HG03159 (cell line): ENCODE measurements around the gene CTAGE9.
"Not testable (repeated sequence)": the region's sequence is repeated elsewhere in the genome, so short reads cannot be mapped to it uniquely, and the experiment has no call there.

Source experiments
- ATAC-seq: cut with Tn5 transposase; IDR thresholded peaks from one replicate; pipeline ENCODE4 v1.9.1; 2021; ENCODE audit warnings: mild to moderate bottlenecking, moderate library complexity; ENCODE audit not compliant: unreplicated experiment

The CTAGE9 gene, protein sequence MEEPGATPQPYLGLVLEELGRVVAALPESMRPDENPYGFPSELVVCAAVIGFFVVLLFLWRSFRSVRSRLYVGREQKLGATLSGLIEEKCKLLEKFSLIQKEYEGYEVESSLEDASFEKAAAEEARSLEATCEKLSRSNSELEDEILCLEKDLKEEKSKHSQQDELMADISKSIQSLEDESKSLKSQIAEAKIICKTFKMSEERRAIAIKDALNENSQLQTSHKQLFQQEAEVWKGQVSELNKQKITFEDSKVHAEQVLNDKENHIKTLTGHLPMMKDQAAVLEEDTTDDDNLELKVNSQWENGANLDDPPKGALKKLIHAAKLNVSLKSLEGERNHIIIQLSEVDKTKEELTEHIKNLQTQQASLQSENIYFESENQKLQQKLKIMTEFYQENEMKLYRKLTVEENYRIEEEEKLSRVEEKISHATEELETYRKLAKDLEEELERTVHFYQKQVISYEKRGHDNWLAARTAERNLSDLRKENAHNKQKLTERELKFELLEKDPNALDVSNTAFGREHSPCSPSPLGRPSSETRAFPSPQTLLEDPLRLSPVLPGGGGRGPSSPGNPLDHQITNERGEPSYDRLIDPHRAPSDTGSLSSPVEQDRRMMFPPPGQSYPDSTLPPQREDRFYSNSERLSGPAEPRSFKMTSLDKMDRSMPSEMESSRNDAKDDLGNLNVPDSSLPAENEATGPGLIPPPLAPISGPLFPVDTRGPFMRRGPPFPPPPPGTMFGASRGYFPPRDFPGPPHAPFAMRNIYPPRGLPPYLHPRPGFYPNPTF

DNA sequence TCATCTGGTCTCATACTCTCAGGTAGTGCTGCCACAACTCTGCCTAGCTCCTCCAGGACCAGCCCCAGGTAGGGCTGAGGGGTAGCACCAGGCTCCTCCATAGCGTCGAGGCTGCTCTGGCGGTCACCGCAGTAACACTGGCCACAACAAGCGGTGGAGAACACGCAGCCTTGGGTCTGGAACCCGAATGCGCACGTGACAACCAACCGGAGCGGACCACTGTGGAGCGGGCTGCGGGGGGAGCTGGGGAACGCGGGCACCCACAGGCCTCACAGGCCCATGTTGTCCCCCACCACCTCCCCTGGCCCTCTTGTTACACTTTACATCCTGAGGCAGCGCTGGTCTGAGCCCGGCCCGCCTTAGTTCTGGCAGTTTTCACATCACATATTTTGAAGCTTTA is at the start of gene CTAGE9:
CTAGE9 (minus strand) TSS at position 101 of the 400 bp plus-strand sequence; CDS start at position 101, 0 bp downstream.
- ATAC-seq: not testable (repeated sequence)

DNA sequence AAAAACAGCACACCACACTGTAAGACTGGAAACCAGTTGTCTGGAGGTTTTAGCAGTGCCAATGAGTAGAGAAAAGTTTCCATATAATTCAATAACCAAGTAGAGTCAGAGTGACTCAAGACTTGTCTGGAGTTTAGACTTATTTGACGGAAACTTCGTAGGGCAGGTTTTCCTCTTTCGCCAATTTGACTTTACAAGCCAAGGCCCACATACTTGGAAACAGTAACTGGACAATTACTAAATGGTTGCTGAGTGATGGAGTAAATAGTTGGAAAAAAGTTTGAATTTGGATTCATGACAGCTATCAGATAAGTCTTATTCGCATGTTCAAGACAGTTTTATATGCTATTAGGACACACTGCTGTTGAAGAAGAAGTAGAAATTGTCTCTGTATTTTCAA is 48.1 kb upstream of the CTAGE9 start:
- no peak for ATAC-seq

GRCh38 chr6:131756039-131756438 is 45.2 kb upstream of the CTAGE9 start:
- no peak for ATAC-seq

DNA sequence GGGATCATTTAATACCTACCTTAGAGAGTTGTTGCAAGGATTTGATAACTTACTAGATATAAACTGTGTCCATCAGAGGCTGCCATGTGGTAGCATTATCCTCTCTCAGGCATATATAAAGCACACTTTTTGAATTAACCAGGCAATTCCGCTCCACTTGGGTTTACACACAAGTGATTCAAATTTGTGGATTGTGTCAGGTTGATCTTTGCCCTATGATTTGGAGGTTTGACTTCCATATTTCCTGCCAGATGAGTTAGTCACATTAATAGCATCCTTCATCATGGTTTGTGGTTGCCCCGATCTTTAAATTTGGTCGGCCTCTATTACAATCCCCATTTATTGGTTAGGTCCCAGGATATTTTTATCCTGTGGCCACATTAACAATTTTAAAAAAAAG is 44.8 kb upstream of the CTAGE9 start:
- ATAC-seq: no peak

GRCh38 chr6:131754715-131755567 is 44.1 kb upstream of the CTAGE9 start:
- ATAC-seq: no peak

GRCh38 chr6:131754088-131754487 is 43.3 kb upstream of the CTAGE9 start:
- no peak for ATAC-seq

GRCh38 chr6:131751012-131751715 is 40.3 kb upstream of the CTAGE9 start:
- ATAC-seq: not testable (repeated sequence)

GRCh38 chr6:131749023-131749422 is 38.2 kb upstream of the CTAGE9 start:
- ATAC-seq: no peak

GRCh38 chr6:131747821-131748353 is 37.1 kb upstream of the CTAGE9 start:
- no peak for ATAC-seq

- ATAC-seq: no peak
Measured at GRCh38 chr6:131745476-131745875, 34.7 kb upstream of the CTAGE9 start.

DNA sequence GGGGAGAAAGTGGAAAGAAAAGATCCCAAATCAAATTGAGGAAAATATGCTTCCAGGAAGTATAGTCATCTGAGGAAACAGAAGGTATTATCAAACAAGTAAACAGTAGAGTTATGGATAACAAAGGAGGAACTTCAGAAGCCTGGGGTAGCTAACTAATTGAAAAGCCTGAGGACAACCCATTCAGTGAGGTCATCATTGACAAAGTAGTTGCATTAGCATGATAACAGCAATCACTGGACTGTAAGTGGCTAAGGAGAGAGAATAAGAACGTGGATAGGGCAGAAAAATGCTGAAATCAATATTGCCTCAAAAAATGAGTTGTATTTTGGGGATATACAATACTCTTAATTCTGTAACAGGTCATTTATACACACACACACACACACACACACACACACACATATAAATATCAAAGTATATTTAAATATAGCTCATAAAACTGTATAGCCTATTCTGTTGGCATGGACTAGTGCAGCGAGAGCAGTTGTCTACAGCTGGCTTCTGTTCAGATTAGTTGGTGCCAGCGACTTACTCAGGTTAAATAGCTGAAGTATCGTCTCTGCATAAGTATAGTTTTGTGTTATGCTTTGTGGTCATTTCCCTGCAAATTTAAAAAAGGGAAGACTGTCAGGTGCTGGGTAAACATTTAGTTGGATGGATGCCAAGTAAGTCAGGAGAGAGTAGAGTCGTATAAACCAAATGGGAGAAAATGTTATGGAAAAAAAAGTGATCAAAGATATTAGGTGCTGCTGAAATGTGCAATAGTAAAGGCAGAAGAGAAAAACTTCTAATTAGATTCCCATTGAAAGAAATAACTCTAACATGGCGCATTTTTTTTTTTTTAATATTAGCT is 33.8 kb upstream of the CTAGE9 start:
- ATAC-seq: no peak

DNA sequence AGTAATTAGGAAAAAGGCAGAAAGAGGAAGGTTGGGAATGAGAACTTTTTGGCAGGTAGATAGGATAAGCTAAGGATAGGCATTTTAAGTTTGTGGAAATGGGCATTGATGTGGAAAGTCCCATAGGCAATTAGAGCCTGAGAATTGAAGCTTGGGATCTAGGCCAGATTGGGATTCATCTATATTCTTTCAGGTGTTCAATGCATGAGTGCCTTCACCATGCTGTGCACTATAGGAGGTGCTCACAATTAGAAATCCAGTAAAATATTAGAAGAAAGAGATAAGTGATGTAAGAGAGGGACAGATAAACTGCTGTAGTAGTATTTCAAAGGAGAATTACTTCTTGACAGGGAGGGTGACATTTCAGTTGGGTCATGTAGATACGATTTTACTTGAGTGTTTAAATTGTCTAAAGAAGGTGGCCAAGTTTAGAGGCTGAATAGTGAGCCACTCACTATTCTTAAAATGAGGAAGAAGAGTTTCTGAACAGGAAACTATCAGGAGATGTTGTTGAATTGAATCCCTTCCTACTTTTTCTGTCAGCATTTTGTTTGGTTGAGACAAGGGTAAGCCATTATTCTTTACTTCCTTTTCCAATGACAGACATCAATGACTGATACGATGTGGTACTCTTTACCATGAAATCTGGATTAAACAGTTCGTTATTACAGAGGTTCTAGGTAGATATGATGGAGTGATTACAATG is 31.0 kb upstream of the CTAGE9 start:
- ATAC-seq: no peak

DNA sequence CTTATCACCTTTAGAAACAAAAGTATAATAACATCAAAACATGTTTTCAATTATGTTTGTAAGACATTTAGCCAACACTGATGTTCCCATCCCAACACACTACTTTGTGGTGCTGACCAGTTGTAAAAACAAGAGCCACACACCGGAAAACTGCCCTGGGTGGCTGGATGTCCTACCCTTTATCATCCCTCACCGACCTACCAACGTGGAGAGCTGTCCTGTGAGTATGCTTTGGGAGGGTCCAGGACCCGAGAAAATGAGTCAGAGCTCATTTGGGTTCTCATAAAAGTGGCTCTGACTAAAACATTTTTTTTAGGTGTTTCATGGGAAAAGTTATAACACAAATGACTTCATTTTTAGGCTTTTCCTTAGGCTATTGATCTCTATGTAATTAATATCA is 29.3 kb upstream of the CTAGE9 start:
- ATAC-seq: no peak

- no peak for ATAC-seq
Measured at GRCh38 chr6:131739136-131739535, 28.3 kb upstream of the CTAGE9 start.

- ATAC-seq: no peak
Measured at GRCh38 chr6:131736811-131737210, 26.0 kb upstream of the CTAGE9 start.

DNA sequence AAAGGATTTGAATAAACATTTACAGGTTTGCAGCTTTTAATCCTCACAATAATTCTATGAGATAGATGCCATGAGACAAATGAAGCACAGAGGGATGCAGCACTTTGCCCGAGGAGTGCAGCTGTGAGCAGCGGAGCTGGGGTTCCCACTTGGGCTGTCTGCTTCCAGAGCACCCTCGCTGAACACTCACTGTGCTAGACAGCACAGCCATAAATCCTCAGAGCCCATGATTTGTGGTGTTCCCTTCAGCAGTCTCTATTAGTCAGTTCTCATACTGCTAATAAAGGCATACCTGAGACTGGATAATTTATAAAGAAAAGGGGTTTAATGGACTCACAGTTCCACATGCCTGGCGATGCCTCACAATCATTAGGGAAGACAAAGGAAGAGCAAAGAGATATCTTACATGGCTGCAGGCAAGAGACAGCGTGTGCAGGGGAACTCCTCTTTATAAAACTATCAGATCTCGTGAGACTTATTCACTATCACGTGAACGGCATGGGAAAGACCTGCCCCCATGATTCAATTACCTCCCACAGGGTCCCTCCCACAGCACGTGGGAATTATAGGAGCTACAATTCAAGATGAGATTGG is 25.3 kb upstream of the CTAGE9 start:
- ATAC-seq: no peak

- ATAC-seq: no peak
Measured at GRCh38 chr6:131733376-131734016, 22.7 kb upstream of the CTAGE9 start.

DNA sequence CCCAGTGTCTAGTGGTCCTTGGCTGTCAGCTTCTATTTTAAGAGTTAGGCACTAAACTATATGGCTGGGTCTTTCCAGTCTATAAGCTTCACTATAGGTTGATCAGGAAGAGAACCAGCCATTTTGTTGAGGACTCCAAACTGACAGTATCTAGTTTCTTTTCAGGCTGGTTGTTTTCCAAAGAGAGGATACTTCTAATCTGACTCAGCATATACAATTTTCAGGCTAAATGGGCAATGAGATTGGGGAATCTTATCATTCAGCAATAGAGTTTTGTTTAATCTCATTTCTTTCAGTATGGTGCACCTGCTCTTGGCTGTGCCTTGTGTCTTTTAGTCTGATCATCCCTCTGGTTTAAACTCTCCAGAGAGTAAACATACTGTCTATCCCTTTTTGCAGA is 20.4 kb upstream of the CTAGE9 start:
- ATAC-seq: no peak
